Measurements from ENCODE around the gene ALOX5. TPM values are rescaled to one million over a fixed set of nuclear protein-coding genes. Genes with fewer than 3 reads are reported as not detected.

ALOX5 gene
- polyA plus RNA-seq, 1 of the 3 experiments (the other 2 are of a cell fraction), result not detected

DNA sequence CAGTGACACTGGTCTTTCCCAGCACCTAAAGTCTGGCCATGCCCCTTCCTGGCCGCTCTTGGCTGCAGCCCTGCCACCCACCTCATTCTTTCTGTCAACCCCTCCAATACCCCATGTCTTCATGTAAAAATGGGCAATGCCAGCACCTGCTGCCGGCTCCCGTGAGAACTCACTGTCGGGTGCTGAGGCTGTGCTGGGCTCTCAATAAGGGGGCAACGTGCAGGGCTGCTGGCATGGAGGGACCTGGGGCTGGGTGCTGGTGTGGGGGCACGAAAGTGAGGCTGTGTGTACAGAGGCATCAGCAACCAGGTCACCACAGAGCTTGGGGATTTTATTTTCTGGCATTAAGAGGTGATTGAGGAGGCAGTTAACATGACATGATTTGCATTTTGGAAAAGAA lies 65.3 kb downstream of the ALOX5 start:
- no peak overlapping the region for H3K27ac ChIP-seq (ENCODE audit: low read depth in 2 of 2, low read length in 1 of 2)
- 59% methylated on average over 6 of the region's 6 CpGs for WGBS (ENCODE audit: low lambda C conversion rate)
- no peaks in the 10 kb centered on the region for H3K9me3 ChIP-seq
- H3K9ac ChIP-seq, result no peak overlapping the region
- no peak overlapping the region for H2AFZ ChIP-seq (ENCODE audit: low read depth)
- no peak overlapping the region for H3K4me3 ChIP-seq (ENCODE audit: low read depth in 2 of 2, low read length in 1 of 2)
- H3K27me3 ChIP-seq (ENCODE audit: insufficient read depth), result no peaks in the 10 kb centered on the region
- POLR2A ChIA-PET, result no interaction called here
- no peak for DNase-seq
- H3K9me2 ChIP-seq, result no peaks in the 10 kb centered on the region
- H3K4me2 ChIP-seq, result no peak overlapping the region
- no peaks in the 10 kb centered on the region; a peak in 1 of 4 replicates for H3K4me1 ChIP-seq (ENCODE audit: control insufficient read depth in 1 of 2, insufficient read depth in 2 of 2, low read depth in 1 of 2, low read length in 1 of 2)
- CTCF ChIA-PET, result no interaction called here
- no peaks in the 10 kb centered on the region for H3K36me3 ChIP-seq (replicated peaks in 1 of 2; ENCODE audit: control insufficient read depth in 1 of 2, insufficient read depth in 2 of 2, low read length in 1 of 2)
- no peaks in the 10 kb centered on the region for H3F3A ChIP-seq (replicated peaks; ENCODE audit: insufficient read depth)
- no peak for TF ChIP-seq JUND (IDR thresholded peaks at IDR 0.05)
- no peak for TF ChIP-seq MEF2A (IDR thresholded peaks at IDR 0.05; ENCODE audit: borderline replicate concordance, low read depth)
- TF ChIP-seq TEAD4 (IDR thresholded peaks at IDR 0.05; ENCODE audit: borderline replicate concordance, insufficient read depth), result no peak
- no peak for TF ChIP-seq NRF1 (IDR thresholded peaks at IDR 0.05; ENCODE audit: low read depth, low read length)
- no peak for TF ChIP-seq FOXJ3 (CRISPR knock-in tag; IDR thresholded peaks at IDR 0.05)
- no peaks in the 10 kb centered on the region for H4K20me1 ChIP-seq (ENCODE audit: insufficient read depth)
- no peaks in the 10 kb centered on the region for H3K79me2 ChIP-seq (ENCODE audit: insufficient read depth)

DNA sequence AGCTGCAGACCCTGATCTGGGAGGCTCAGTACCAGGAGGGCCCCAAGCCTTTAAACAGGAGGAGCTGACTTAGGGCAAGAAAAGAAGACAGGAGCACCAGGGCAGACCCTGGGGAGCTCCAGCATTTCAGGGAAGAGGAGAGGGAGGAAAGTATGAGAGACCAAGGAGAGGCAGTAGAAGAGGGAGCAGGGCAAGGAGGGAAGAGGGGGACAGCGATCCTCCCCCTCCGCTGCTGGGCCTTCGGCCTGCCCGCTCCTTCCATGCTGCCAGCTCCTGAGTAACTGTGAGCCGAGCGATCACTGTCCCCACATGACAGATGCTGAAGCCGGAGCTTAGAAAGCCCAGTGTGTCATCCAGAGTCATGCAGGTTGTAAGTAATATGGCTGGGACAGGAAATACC lies 65.9 kb downstream of the ALOX5 start:
- CTCF ChIA-PET, result no interaction called here
- Histone ChIP-seq H3K36me3 (replicated peaks in 1 of 2; ENCODE audit: control insufficient read depth in 1 of 2, insufficient read depth in 2 of 2, low read length in 1 of 2) (no peaks in the 10 kb centered on the region), H3K9me2 (no peaks in the 10 kb centered on the region), H3K79me2 (ENCODE audit: insufficient read depth) (no peaks in the 10 kb centered on the region), H3K4me3 (ENCODE audit: low read depth in 2 of 2, low read length in 1 of 2) (no peak overlapping the region), H3K9ac (no peak overlapping the region), H3K4me1 (ENCODE audit: control insufficient read depth in 1 of 2, insufficient read depth in 2 of 2, low read depth in 1 of 2, low read length in 1 of 2) (no peaks in the 10 kb centered on the region; a peak in 1 of 4 replicates), H3K27me3 (ENCODE audit: insufficient read depth) (no peaks in the 10 kb centered on the region), H3F3A (replicated peaks; ENCODE audit: insufficient read depth) (no peaks in the 10 kb centered on the region), H3K4me2 (no peak overlapping the region), H3K9me3 (no peaks in the 10 kb centered on the region), H2AFZ (ENCODE audit: low read depth) (no peak overlapping the region), H4K20me1 (ENCODE audit: insufficient read depth) (no peaks in the 10 kb centered on the region), H3K27ac (ENCODE audit: low read depth in 2 of 2, low read length in 1 of 2) (no peak overlapping the region)
- DNase-seq, result no peak
- no peak for TF ChIP-seq RCOR1 (IDR thresholded peaks at IDR 0.05; ENCODE audit: low read length)
- TF ChIP-seq FOSL2 (IDR thresholded peaks at IDR 0.05; ENCODE audit: borderline replicate concordance, low read depth), result no peak
- no peak for TF ChIP-seq RAD21 (IDR thresholded peaks at IDR 0.05; ENCODE audit: low read length)
- no peak for TF ChIP-seq TCF12 (IDR thresholded peaks at IDR 0.05)
- no peak for TF ChIP-seq NRF1 (IDR thresholded peaks at IDR 0.05; ENCODE audit: low read depth, low read length)
- no peak for TF ChIP-seq CHD2 (IDR thresholded peaks at IDR 0.05; ENCODE audit: low read length, partially characterized antibody)
- TF ChIP-seq, protein P1, sequence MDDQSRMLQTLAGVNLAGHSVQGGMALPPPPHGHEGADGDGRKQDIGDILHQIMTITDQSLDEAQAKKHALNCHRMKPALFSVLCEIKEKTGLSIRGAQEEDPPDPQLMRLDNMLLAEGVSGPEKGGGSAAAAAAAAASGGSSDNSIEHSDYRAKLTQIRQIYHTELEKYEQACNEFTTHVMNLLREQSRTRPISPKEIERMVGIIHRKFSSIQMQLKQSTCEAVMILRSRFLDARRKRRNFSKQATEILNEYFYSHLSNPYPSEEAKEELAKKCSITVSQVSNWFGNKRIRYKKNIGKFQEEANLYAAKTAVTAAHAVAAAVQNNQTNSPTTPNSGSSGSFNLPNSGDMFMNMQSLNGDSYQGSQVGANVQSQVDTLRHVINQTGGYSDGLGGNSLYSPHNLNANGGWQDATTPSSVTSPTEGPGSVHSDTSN (IDR thresholded peaks at IDR 0.05), result no peak
- TF ChIP-seq, protein P2, sequence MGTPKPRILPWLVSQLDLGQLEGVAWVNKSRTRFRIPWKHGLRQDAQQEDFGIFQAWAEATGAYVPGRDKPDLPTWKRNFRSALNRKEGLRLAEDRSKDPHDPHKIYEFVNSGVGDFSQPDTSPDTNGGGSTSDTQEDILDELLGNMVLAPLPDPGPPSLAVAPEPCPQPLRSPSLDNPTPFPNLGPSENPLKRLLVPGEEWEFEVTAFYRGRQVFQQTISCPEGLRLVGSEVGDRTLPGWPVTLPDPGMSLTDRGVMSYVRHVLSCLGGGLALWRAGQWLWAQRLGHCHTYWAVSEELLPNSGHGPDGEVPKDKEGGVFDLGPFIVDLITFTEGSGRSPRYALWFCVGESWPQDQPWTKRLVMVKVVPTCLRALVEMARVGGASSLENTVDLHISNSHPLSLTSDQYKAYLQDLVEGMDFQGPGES (IDR thresholded peaks at IDR 0.05; ENCODE audit: low read depth, low read length), result no peak
- no peak for TF ChIP-seq EZH2phosphoT487 (IDR thresholded peaks at IDR 0.05; ENCODE audit: borderline replicate concordance, low read depth)
- no peak for TF ChIP-seq YY1 (IDR thresholded peaks at IDR 0.05; ENCODE audit: low read depth)
- no peak for TF ChIP-seq TEAD4 (IDR thresholded peaks at IDR 0.05; ENCODE audit: borderline replicate concordance, insufficient read depth)
- no peak for TF ChIP-seq RFX5 (IDR thresholded peaks at IDR 0.05; ENCODE audit: low read length)
- POLR2A ChIA-PET, result no interaction called here
- 81% methylated on average over 6 of the region's 7 CpGs for WGBS (ENCODE audit: low lambda C conversion rate)

All from SK-N-SH (cell line).